Mesendoderm (in vitro differentiated cells): ENCODE results near the gene PLPP6.

Source experiments
- DNase-seq: peaks from one replicate; pipeline ENCODE4 v3.0.0; 2013
- H2AK5ac ChIP-seq: 2 replicates; pipeline ENCODE4 v1.6.1; 2013; ENCODE audit warnings: low read length, inconsistent platforms
- H2BK120ac ChIP-seq: 2 replicates; pipeline ENCODE4 v1.6.1; 2013; ENCODE audit warnings: low read depth, mild to moderate bottlenecking, low read length, moderate library complexity, mixed read lengths
- H2BK15ac ChIP-seq: replicated peaks from 2 replicates; pipeline ENCODE4 v1.6.1; 2013; ENCODE audit warnings: low read depth, mild to moderate bottlenecking, moderate library complexity
- H2BK5ac ChIP-seq: 2 replicates; pipeline ENCODE4 v1.6.1; 2013; ENCODE audit warnings: low read length, inconsistent platforms
- H3K18ac ChIP-seq: 2 replicates; pipeline ENCODE4 v1.6.1; 2013; ENCODE audit warnings: mild to moderate bottlenecking, low read length, mixed read lengths
- H3K23ac ChIP-seq: one replicate; pipeline ENCODE4 v1.6.1; 2013; ENCODE audit warnings: low read length
- H3K27ac ChIP-seq: 2 replicates; pipeline ENCODE4 v1.5.1; 2013; ENCODE audit warnings: low read depth, mild to moderate bottlenecking, inconsistent platforms, low read length, moderate library complexity
- H3K27me3 ChIP-seq: 2 replicates; pipeline ENCODE4 v1.6.1; 2013; ENCODE audit warnings: low read length, control low read depth, mild to moderate bottlenecking, inconsistent platforms; ENCODE audit not compliant: insufficient read depth, poor library complexity
- H3K36me3 ChIP-seq: 2 replicates; pipeline ENCODE4 v1.6.1; 2013; ENCODE audit warnings: low read length, inconsistent platforms; ENCODE audit not compliant: control insufficient read depth, insufficient read depth
- H3K4ac ChIP-seq: one replicate; pipeline ENCODE4 v1.6.1; 2013; ENCODE audit warnings: low read depth, mild to moderate bottlenecking, low read length, moderate library complexity
- H3K4me1 ChIP-seq: 2 replicates; pipeline ENCODE4 v1.6.1; 2013; ENCODE audit warnings: low read depth, low read length, inconsistent platforms; ENCODE audit not compliant: control insufficient read depth
- H3K4me2 ChIP-seq: 2 replicates; pipeline ENCODE4 v1.6.1; 2013; ENCODE audit warnings: low read length
- H3K4me3 ChIP-seq: 2 replicates; pipeline ENCODE4 v1.5.1; 2013; ENCODE audit warnings: mild to moderate bottlenecking, low read length
- H3K56ac ChIP-seq: one replicate; pipeline ENCODE4 v1.6.1; 2013; ENCODE audit warnings: low read length
- H3K79me1 ChIP-seq: 2 replicates; pipeline ENCODE4 v1.6.1; 2013; ENCODE audit warnings: low read length, inconsistent platforms
- H3K79me2 ChIP-seq: 2 replicates; pipeline ENCODE4 v1.6.1; 2013; ENCODE audit warnings: mild to moderate bottlenecking, low read length; ENCODE audit not compliant: control insufficient read depth, insufficient read depth
- H3K9ac ChIP-seq: 2 replicates; pipeline ENCODE4 v1.6.1; 2013; ENCODE audit warnings: low read length, inconsistent platforms
- H4K5ac ChIP-seq: one replicate; pipeline ENCODE4 v1.6.1; 2013; ENCODE audit warnings: low read length
- H4K8ac ChIP-seq: one replicate; pipeline ENCODE4 v1.6.1; 2013; ENCODE audit warnings: low read depth, mild to moderate bottlenecking, control low read depth, low read length, moderate library complexity
- WGBS: extraction: QIAGEN DNeasy Blood & Tissue Kit; methylation state at CpG from one replicate; pipeline ENCODE4 v1.1.7; 2013; ENCODE audit warnings: low lambda C conversion rate, missing lambda C conversion rate; ENCODE audit not compliant: insufficient coverage; ENCODE audit errors: extremely low coverage; 5-methylcytosine and 5-hydroxymethylcytosine counted together

Gene PLPP6

GRCh38 chr9:4668604-4669003, 6.5 kb downstream of the PLPP6 start:
- no CpG with 5 or more reads among the region's 2 CpGs for WGBS
- no peak overlapping the region for H4K5ac ChIP-seq

GRCh38 chr9:4669890-4670289, 7.8 kb downstream of the PLPP6 start:
- Histone ChIP-seq H2BK15ac (no peak overlapping the region), H3K9ac (no peak overlapping the region), H3K56ac (no peak overlapping the region), H3K4me3 (no peak overlapping the region), H3K79me2 (no peaks in the 10 kb centered on the region), H3K4ac (no peak overlapping the region), H3K27ac (no peak overlapping the region), H3K79me1 (no peaks in the 10 kb centered on the region), H3K4me1 (peaks cover 4% of the 10 kb centered on the region), H4K8ac (no peak overlapping the region), H2BK5ac (no peak overlapping the region), H2AK5ac (no peak overlapping the region), H3K18ac (no peak overlapping the region), H2BK120ac (no peak overlapping the region), H3K4me2 (no peak overlapping the region), H3K23ac (no peak overlapping the region), H4K5ac (no peak overlapping the region), H3K27me3 (no peaks in the 10 kb centered on the region), H3K36me3 (no peaks in the 10 kb centered on the region)
- no peak for DNase-seq

More at GRCh38 chr9:4668604-4669003, 6.5 kb downstream of the PLPP6 start:
- no peak overlapping the region for H2AK5ac ChIP-seq
- no peaks in the 10 kb centered on the region for H3K79me1 ChIP-seq
- DNase-seq: no peak
- H3K56ac ChIP-seq: no peak overlapping the region
- H2BK15ac ChIP-seq: no peak overlapping the region
- H3K4me1 ChIP-seq: peaks cover 4% of the 10 kb centered on the region
- no peak overlapping the region for H3K4me3 ChIP-seq
- no peaks in the 10 kb centered on the region for H3K27me3 ChIP-seq
- no peak overlapping the region for H3K9ac ChIP-seq
- no peak overlapping the region for H3K18ac ChIP-seq
- no peak overlapping the region for H2BK120ac ChIP-seq
- H4K8ac ChIP-seq: no peak overlapping the region
- H3K79me2 ChIP-seq: no peaks in the 10 kb centered on the region
- H3K4me2 ChIP-seq: no peak overlapping the region
- H3K36me3 ChIP-seq: no peaks in the 10 kb centered on the region
- no peak overlapping the region for H3K23ac ChIP-seq
- H3K27ac ChIP-seq: no peak overlapping the region
- no peak overlapping the region for H3K4ac ChIP-seq
- H2BK5ac ChIP-seq: no peak overlapping the region

- H3K18ac ChIP-seq: no peak overlapping the region
- H2BK120ac ChIP-seq: no peak overlapping the region
- no peak overlapping the region for H3K4me2 ChIP-seq
- no peak overlapping the region for H3K9ac ChIP-seq
- H3K27me3 ChIP-seq: no peaks in the 10 kb centered on the region
- H3K36me3 ChIP-seq: no peaks in the 10 kb centered on the region
- H3K79me1 ChIP-seq: no peaks in the 10 kb centered on the region
- H3K79me2 ChIP-seq: no peaks in the 10 kb centered on the region
- H3K4ac ChIP-seq: no peak overlapping the region
- no peak overlapping the region for H3K23ac ChIP-seq
- no peak overlapping the region for H2AK5ac ChIP-seq
- no peak overlapping the region for H3K56ac ChIP-seq
- no peak overlapping the region for H3K27ac ChIP-seq
- no peak overlapping the region for H2BK15ac ChIP-seq
- H4K8ac ChIP-seq: no peak overlapping the region
- no peak overlapping the region for H3K4me3 ChIP-seq
- H4K5ac ChIP-seq: no peak overlapping the region
- WGBS: no CpG with 5 or more reads among the region's 3 CpGs
- H2BK5ac ChIP-seq: no peak overlapping the region
- H3K4me1 ChIP-seq: no peaks in the 10 kb centered on the region
- no peak for DNase-seq
These were observed 8.5 kb downstream of the PLPP6 start for GRCh38 chr9:4670591-4670990.

GRCh38 chr9:4671737-4672136, 9.6 kb downstream of the PLPP6 start:
- Histone ChIP-seq H3K4me2 (no peak overlapping the region), H4K5ac (no peak overlapping the region), H3K56ac (no peak overlapping the region), H2BK15ac (no peak overlapping the region), H3K79me1 (no peaks in the 10 kb centered on the region), H3K9ac (no peak overlapping the region), H2BK5ac (no peak overlapping the region), H3K36me3 (no peaks in the 10 kb centered on the region), H3K4me1 (no peaks in the 10 kb centered on the region), H2BK120ac (no peak overlapping the region), H3K27ac (no peak overlapping the region), H2AK5ac (no peak overlapping the region), H3K27me3 (no peaks in the 10 kb centered on the region), H3K23ac (no peak overlapping the region), H3K4me3 (no peak overlapping the region), H3K4ac (no peak overlapping the region), H4K8ac (no peak overlapping the region), H3K18ac (no peak overlapping the region), H3K79me2 (no peaks in the 10 kb centered on the region)
- DNase-seq: no peak
- no CpG with 5 or more reads among the region's 1 CpG for WGBS

GRCh38 chr9:4674783-4675182, 12.7 kb downstream of the PLPP6 start:
- Histone ChIP-seq H3K79me2 (peaks cover 2% of the 10 kb centered on the region), H4K8ac (no peak overlapping the region), H3K27me3 (no peaks in the 10 kb centered on the region), H3K79me1 (peaks cover under 1% of the 10 kb centered on the region), H2AK5ac (no peak overlapping the region), H3K9ac (no peak overlapping the region), H3K27ac (no peak overlapping the region), H3K18ac (no peak overlapping the region), H3K4me1 (no peaks in the 10 kb centered on the region), H4K5ac (no peak overlapping the region), H2BK5ac (no peak overlapping the region), H2BK15ac (no peak overlapping the region), H3K36me3 (no peaks in the 10 kb centered on the region), H3K23ac (no peak overlapping the region), H3K56ac (no peak overlapping the region), H3K4ac (no peak overlapping the region), H2BK120ac (no peak overlapping the region), H3K4me3 (no peak overlapping the region), H3K4me2 (no peak overlapping the region)
- no peak for DNase-seq

GRCh38 chr9:4677392-4677791, 15.3 kb downstream of the PLPP6 start:
- H2BK5ac ChIP-seq: no peak overlapping the region
- no peak overlapping the region for H4K5ac ChIP-seq
- no CpG with 5 or more reads among the region's 3 CpGs for WGBS
- no peak overlapping the region for H3K4me2 ChIP-seq
- H3K27me3 ChIP-seq: no peaks in the 10 kb centered on the region
- no peak overlapping the region for H3K56ac ChIP-seq
- no peak overlapping the region for H4K8ac ChIP-seq
- no peak overlapping the region for H3K9ac ChIP-seq
- H3K79me1 ChIP-seq: peaks cover 5% of the 10 kb centered on the region
- peaks cover 17% of the 10 kb centered on the region for H3K79me2 ChIP-seq
- H2AK5ac ChIP-seq: no peak overlapping the region
- no peak overlapping the region for H3K4me3 ChIP-seq
- no peak overlapping the region for H2BK120ac ChIP-seq
- no peaks in the 10 kb centered on the region for H3K36me3 ChIP-seq
- no peaks in the 10 kb centered on the region for H3K4me1 ChIP-seq
- H3K4ac ChIP-seq: no peak overlapping the region
- no peak overlapping the region for H3K18ac ChIP-seq
- H3K23ac ChIP-seq: no peak overlapping the region
- H3K27ac ChIP-seq: no peak overlapping the region
- H2BK15ac ChIP-seq: no peak overlapping the region
- no peak for DNase-seq
